ENCODE data around the gene ZNF579. TPM values are rescaled to one million over a fixed set of nuclear protein-coding genes. Genes with fewer than 3 reads are reported as not detected.

Gene ZNF579
- total RNA-seq, 4 donors from 2014 or later = 2.0 to 5.6 (median 2.9) TPM

DNA sequence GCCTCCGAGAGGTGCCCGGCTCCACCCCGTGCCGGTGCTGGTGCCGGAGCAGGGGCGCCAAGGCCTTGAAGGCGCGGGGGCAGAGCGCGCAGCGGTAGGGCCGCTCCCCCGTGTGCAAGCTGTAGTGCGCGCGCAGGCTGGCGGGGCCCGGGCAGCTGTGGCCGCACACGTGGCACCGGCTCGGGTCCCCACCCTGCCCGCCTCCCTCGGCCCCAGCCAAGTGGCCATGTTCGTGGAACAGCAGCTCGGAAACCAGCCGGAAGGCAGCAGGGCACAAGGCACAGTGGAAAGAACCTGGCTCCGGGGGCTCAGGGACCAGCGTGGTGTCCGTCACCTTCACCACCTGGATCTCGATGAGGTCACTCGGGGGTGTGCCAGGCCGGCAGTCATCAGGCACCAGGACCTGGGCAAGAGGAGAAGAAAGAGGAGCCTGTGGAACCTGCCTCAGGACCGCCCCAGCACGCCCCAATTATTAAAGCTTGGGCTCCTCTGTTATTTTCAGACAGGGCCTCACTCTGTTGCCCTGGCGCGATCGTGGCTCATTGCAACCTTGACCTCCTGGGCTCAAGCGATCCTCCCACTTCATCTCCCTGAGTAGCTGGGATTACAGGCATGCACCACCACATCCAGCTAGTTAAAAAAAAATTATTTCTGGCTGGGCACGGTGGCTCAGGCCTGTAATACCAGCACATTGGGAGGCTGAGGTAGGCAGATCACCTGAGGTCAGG is 41.8 kb upstream of the ZNF579 start:
- no peak for DNase-seq
- WGBS, 2 donors (ENCODE audit: low coverage in 1 of 2) = 90 to 91% methylated on average over 4 to 40 of the region's 40 CpGs
- Histone ChIP-seq H3K27ac (no peak overlapping the region), H3K4me3 (no peak overlapping the region), H3K9me3 (no peaks in the 10 kb centered on the region), H3K27me3 (no peaks in the 10 kb centered on the region), H3K36me3 (peaks cover 0 to 8% (median 3%) of the 10 kb centered on the region in 4 donors), H3K4me1 (peaks cover 0 to 14% (median 6%) of the 10 kb centered on the region in 4 donors)
- no peak for TF ChIP-seq CTCF (IDR thresholded peaks at IDR 0.05)
- TF ChIP-seq EP300 (IDR thresholded peaks at IDR 0.05; ENCODE audit: low read depth) = no peak
- no peak for TF ChIP-seq POLR2AphosphoS5 (IDR thresholded peaks at IDR 0.05)
- no peak for TF ChIP-seq POLR2A (IDR thresholded peaks at IDR 0.05)
- in situ Hi-C loops (cut with MboI; ENCODE audit: low pct_ligation_motif_present in 1 of 4, low pct_unique_long_range_greater_than_20kb in 1 of 4, low sequenced_read_pairs in 3 of 4) (loop anchor here in 1 of 4 donors (10.0 kb wide), 1 partner anchor 108 kb away; no protein-coding TSS in a partner anchor), intact Hi-C loops (cut with DNase I; ENCODE audit: low total_unique reads) (no loop called here)

- no peak for TF ChIP-seq CTCF (IDR thresholded peaks at IDR 0.05)
- peaks cover 0 to 10% (median 3%) of the 10 kb centered on the region in 4 donors for H3K36me3 ChIP-seq
- H3K4me3 ChIP-seq = no peak overlapping the region
- intact Hi-C loops (cut with DNase I; ENCODE audit: low total_unique reads) (no loop called here), in situ Hi-C loops (cut with MboI; ENCODE audit: low pct_ligation_motif_present in 1 of 4, low pct_unique_long_range_greater_than_20kb in 1 of 4, low sequenced_read_pairs in 3 of 4) (loop anchor here in 1 of 4 donors (10.0 kb wide), 1 partner anchor 107 kb away; no protein-coding TSS in a partner anchor)
- no peak overlapping the region for H3K27ac ChIP-seq
- WGBS, 2 donors (ENCODE audit: low coverage in 1 of 2) = 95% methylated on average over 52 of the region's 55 CpGs; no CpG with 5 or more reads in 1 of the 2 donors
- peaks cover 0 to 14% (median 6%) of the 10 kb centered on the region in 4 donors for H3K4me1 ChIP-seq
- no peaks in the 10 kb centered on the region for H3K9me3 ChIP-seq
- H3K27me3 ChIP-seq = no peaks in the 10 kb centered on the region
- DNase-seq = no peak
Observed at GRCh38 chr19:55621673-55622231, 41.1 kb upstream of the ZNF579 start.

- no peaks in the 10 kb centered on the region for H3K9me3 ChIP-seq
- no peaks in the 10 kb centered on the region for H3K27me3 ChIP-seq
- H3K4me1 ChIP-seq = peaks cover 0 to 14% (median 6%) of the 10 kb centered on the region in 4 donors
- WGBS, 2 donors (ENCODE audit: low coverage in 1 of 2) = 80% methylated on average over 9 of the region's 9 CpGs; no CpG with 5 or more reads in 1 of the 2 donors
- DNase-seq = no peak
- H3K27ac ChIP-seq = no peak overlapping the region
- intact Hi-C loops (cut with DNase I; ENCODE audit: low total_unique reads) = no loop called here
- peaks cover 0 to 12% (median 5%) of the 10 kb centered on the region in 4 donors for H3K36me3 ChIP-seq
- no peak overlapping the region for H3K4me3 ChIP-seq
- in situ Hi-C loops (cut with MboI; ENCODE audit: low pct_ligation_motif_present in 1 of 4, low pct_unique_long_range_greater_than_20kb in 1 of 4, low sequenced_read_pairs in 3 of 4) = loop anchor here in 1 of 4 donors (10.0 kb wide), 1 partner anchor 106 kb away; no protein-coding TSS in a partner anchor
- TF ChIP-seq POLR2AphosphoS5 (IDR thresholded peaks at IDR 0.05) (no peak), CTCF (IDR thresholded peaks at IDR 0.05) (no peak), POLR2A (IDR thresholded peaks at IDR 0.05) (no peak), EP300 (IDR thresholded peaks at IDR 0.05; ENCODE audit: low read depth) (no peak)
Observed at GRCh38 chr19:55621205-55621672, 40.6 kb upstream of the ZNF579 start.

GRCh38 chr19:55620410-55621204 is 40.0 kb upstream of the ZNF579 start:
- TF ChIP-seq POLR2A (IDR thresholded peaks at IDR 0.05) (no peak), POLR2AphosphoS5 (IDR thresholded peaks at IDR 0.05) (no peak), EP300 (IDR thresholded peaks at IDR 0.05; ENCODE audit: low read depth) (no peak), CTCF (IDR thresholded peaks at IDR 0.05) (no peak)
- WGBS, 2 donors (ENCODE audit: low coverage in 1 of 2) = 89% methylated on average over 12 of the region's 12 CpGs; no CpG with 5 or more reads in 1 of the 2 donors
- Histone ChIP-seq H3K36me3 (peaks cover 0 to 16% (median 8%) of the 10 kb centered on the region in 4 donors), H3K27me3 (no peaks in the 10 kb centered on the region), H3K9me3 (no peaks in the 10 kb centered on the region), H3K27ac (no peak overlapping the region), H3K4me3 (no peak overlapping the region), H3K4me1 (peaks cover 0 to 14% (median 6%) of the 10 kb centered on the region in 4 donors)
- no peak for DNase-seq
- in situ Hi-C loops (cut with MboI; ENCODE audit: low pct_ligation_motif_present in 1 of 4, low pct_unique_long_range_greater_than_20kb in 1 of 4, low sequenced_read_pairs in 3 of 4) (loop anchor here in 1 of 4 donors (10.0 kb wide), 1 partner anchor 106 kb away; no protein-coding TSS in a partner anchor), intact Hi-C loops (cut with DNase I; ENCODE audit: low total_unique reads) (no loop called here)

Data from transverse colon (tissue), 4 donors.